GM18508 (cell line): ENCODE data around the gene CCR3.

Source experiments
- ATAC-seq: cut with Tn5 transposase; IDR thresholded peaks from one replicate; pipeline ENCODE4 v1.9.1; 2021; ENCODE audit warnings: moderate number of reproducible peaks; ENCODE audit not compliant: insufficient read depth, unreplicated experiment

The CCR3 gene

DNA sequence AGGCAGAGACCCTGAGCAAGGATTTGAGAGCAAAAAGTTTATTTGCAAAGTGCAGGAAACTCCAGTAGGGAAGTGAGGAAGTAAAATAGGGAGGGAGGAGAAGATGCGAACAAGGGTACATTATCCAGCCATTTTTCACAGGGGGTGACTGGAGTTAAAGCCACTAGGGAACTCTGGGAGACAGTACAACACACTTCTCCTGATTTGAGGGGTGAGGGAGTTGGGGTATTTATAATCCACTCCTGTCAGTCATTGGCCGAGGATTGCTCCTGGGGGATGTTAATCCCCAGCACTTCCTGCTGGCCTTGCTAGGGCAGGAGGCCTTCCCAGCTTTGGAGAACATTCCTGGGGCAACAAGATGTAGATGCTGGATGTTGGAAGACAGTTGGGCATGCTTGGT, 28.2 kb downstream of the CCR3 start:
- no peak for ATAC-seq

DNA sequence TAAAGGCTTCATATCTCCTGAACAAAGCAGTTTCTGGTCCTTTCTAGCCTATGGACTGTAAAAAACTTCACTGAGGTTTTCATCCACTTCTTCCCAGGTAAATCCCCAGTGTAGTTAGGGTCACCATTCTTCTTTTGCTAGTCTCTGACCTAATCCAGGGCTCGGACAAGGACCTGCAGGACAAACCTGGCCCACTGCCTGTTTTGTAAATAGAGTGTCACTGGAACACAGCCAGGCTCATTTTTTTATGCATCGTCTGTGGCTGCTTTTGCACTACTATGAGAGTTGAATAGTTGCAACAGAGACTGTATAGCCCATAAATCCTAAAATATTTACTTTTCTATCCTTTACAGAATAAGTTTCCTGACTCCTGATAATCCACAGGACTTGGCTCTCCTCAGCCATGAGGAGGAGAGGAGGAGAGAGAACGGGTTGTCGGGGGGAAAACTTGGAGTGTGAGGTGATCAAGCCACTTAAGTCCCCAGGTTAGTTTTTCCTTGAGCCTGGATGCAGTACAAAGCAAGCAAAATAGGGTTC, 29.0 kb downstream of the CCR3 start:
- no peak for ATAC-seq

GRCh38 chr3:46272028-46272451, 29.8 kb downstream of the CCR3 start:
- ATAC-seq = no peak

- ATAC-seq = no peak
Measured at GRCh38 chr3:46276497-46277099, 34.3 kb downstream of the CCR3 start.

- ATAC-seq = no peak
Measured at GRCh38 chr3:46277476-46277875, 35.2 kb downstream of the CCR3 start.

- ATAC-seq = no peak
Measured at GRCh38 chr3:46278816-46279672, 36.8 kb downstream of the CCR3 start.

DNA sequence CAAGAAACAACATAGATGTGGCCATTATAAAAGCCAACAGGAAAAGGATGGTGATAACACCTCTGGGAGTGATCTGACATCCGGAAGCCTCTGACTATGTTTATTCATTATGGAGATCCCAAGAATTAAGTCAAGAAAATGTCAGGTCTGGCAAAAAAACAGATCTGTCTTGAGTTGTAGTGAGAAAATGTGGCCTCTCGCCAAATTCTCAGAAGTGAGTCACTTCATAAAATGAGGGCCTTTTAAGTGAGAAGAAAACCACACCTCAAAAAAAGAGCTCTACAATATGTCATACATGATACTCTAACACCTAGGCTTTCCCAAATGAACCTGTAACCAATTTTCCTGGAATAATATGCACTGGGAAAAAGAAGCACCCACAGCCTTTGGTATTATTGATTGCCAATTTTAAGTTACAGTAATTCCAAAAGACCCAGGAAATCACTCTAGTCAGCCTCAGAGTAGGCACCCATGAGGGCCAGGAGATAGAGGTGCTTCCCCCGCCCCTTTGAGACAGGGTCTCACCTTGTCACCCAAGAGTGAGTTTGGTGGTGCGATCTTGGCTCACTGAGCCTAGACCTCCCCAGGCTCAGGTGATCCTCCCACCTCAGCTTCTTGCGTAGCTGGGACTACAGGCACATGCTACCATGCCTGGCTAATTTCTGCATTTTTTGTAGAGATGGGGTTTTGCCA, 38.0 kb downstream of the CCR3 start:
- ATAC-seq = no peak

DNA sequence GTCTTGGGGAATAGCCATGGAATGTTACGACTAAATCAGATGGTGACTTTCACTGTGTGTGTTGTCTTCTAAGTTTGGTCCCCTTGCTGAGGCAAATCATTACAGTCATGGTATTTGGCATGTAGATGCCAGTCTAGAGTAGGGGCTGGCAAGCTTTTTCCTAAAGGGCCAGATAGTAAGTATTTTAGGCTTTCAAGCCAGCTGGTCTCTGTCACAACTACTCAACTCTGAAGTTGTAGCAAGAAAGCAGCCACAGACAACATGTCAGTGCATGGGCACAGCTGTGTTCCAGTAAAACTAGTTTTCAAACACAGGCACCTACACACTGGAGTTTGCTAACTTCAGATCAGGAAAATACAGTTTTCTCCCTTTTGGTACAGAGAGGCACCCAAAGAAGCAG, 39.3 kb downstream of the CCR3 start:
- ATAC-seq = no peak

DNA sequence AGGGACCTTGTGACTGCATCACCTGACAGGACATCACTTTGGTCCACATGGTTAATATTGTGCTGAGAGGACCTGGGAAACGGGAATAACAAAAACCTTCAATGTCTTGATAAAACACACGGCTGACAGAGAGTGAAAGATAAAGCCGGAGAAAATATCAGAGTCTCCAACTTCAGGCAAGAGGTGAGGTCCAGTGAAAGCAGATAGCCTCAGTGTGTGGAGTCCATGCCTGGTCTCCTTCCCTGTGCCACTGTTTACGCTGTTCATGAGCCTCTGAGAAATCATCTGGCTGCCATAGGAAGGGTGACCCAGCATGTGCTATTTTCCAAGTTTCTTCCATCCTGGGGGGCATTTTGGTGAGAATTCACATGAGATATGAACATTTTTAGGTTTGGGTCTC, 39.8 kb downstream of the CCR3 start:
- no peak for ATAC-seq

- ATAC-seq = no peak
Measured at GRCh38 chr3:46282696-46283095, 40.4 kb downstream of the CCR3 start.

DNA sequence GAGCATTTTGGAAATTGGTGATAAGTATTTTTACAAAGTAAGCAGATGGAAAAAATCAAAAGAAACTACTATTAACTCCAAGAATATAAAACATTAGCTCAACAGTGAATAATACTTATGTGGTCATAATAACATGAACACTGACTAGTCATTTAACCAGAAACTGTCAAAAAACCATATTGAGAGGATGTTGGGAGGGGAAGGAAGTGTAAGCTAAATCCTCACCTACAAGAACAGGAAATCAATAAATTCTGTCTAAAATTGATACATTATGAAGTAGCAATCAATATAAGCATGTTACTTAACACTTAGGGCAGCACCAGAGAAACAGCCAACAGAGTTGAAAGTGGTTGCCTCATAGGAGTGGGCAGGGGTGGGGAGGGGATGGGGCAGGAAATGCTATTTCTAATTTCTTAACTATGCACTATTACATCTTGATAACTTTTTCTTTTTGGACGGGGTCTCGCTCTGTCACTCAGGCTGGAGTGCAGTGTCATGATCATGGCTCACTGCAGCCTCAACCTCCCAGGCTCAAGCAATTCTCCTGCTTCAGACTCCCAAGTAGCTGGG, 41.7 kb downstream of the CCR3 start:
- no peak for ATAC-seq

GRCh38 chr3:46284981-46285683, 42.9 kb downstream of the CCR3 start:
- ATAC-seq = no peak

- no peak for ATAC-seq
Measured at GRCh38 chr3:46285931-46286619, 43.8 kb downstream of the CCR3 start.

DNA sequence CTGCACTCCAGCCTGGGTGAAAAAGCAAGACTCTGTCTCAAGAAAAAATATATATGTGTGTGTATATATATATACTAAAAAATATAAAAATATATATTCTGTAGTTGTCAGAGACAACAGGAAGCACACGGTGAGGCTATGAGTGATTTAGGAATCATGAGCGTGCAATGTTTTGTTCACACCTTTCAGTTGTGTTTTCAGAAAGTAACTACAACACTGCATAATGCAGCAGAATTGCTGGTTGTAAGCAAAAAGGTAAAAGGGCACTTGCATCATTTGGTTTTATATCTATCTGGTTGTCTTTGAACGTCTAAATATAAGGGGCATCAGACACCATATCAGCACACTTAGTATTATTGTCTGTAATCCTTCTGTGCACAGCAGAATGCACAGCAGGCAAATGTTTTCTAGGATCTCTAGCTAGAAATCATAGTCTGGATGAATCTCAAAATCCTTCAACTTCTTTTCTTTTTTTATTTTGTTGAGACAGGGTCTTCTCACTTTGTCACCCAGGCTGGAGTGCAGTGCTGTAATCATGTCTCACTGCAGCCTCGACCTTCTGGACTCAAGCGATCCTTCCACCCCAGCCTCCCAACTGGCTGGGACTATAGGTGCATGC, 44.8 kb downstream of the CCR3 start:
- no peak for ATAC-seq

- ATAC-seq = no peak
Measured at GRCh38 chr3:46289551-46289950, 47.3 kb downstream of the CCR3 start.

DNA sequence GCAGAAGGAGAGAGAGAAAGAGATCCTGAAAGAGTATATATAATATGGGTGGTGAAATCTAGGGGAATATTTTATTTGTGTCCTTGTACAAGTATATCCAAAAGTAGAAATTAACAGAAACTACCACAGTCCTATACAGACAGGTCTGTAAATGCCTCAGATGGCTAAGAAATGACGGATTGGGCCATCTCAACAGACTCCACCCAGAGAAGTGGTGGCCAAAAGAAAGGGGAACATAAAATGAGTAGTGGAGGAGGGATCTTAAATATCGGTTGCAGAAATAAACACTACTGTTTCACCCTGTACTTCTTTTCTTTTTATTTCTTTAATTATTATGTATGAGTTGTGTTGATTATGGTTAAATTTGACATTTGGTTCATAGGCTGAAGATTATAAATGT, 47.7 kb downstream of the CCR3 start:
- ATAC-seq = no peak

DNA sequence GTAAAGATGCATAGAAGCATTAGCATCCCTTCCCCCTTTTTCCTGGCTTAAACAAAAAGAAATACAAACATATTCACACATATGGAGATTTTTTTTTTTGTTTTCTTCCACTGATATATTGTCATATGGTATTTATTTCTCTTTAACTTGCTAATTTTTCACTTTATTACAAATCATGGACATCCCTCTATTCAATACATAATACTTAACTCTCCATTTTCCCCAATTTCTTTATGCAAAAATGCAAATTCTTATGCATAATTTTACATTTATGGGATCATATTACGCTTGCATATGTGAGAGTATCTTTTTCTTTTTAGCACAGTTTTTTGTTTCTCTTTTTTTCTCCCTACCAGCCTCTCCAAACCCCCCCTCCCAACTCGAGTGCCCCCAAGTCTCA, 48.8 kb downstream of the CCR3 start:
- no peak for ATAC-seq

DNA sequence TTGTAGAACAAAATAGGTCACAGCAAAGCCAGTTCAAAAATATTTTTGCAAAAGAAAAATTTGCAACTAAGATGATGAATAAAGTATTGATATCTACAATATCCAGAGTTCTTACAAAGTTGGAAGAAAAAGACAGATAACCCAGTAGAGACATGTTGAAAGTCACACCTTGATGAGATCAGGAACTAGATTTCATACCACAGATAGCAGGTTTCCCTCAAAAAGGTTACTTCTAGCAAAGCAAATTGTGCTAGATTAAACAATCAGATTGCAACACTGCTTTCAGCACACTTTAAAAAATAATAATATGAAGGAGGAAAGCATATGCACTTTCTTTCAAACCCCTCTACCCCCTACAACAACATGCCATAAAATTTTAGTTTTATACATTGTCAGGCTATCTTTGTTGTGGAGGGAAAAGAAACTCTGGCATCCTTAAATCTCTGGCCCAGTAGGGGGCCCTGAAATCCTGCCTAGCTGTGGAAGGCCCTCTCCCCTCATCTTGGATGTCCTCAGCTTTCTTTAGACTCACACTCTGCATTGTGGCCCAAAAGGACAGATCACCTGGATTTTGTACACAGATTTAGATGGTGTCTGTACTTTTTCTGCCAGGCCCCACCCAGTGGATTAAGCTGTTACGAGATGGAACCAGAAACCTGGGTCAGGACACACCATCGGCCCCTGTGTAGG, 50.9 kb downstream of the CCR3 start:
- ATAC-seq = no peak
